Stimulated activated memory B cell treated with anti-CD40 and anti-IgM and Interleukin-4, amounts not matched to agents 10 μg/mL and 1 μg/mL and 100 μg/mL, for 72 hours (primary cell): ENCODE data around the gene GRK4.
A peak's percentile ranks its signal among the peaks of the same experiment; 100 is the strongest.

Source experiments
- ATAC-seq: fragments of 150-1000 bp; cut with Tn5 transposase; 2 replicates; pipeline ENCODE4 v1.10.0; 2021
- H3K27ac Mint-ChIP-seq: one replicate; pipeline ENCODE4 v1.8.0; 2022; ENCODE audit warnings: mild to moderate bottlenecking, mixed read lengths
- H3K27me3 Mint-ChIP-seq: one replicate; pipeline ENCODE4 v1.8.0; 2022; ENCODE audit warnings: mixed read lengths
- H3K36me3 Mint-ChIP-seq: one replicate; pipeline ENCODE4 v1.8.0; 2022; ENCODE audit warnings: mixed read lengths
- H3K4me1 Mint-ChIP-seq: one replicate; pipeline ENCODE4 v1.8.0; 2022; ENCODE audit warnings: mixed read lengths
- H3K4me3 Mint-ChIP-seq: one replicate; pipeline ENCODE4 v1.8.0; 2022; ENCODE audit warnings: mild to moderate bottlenecking, moderate library complexity, mixed read lengths
- H3K9me3 Mint-ChIP-seq: one replicate; pipeline ENCODE4 v1.8.0; 2022; ENCODE audit warnings: mixed read lengths

Gene GRK4

DNA sequence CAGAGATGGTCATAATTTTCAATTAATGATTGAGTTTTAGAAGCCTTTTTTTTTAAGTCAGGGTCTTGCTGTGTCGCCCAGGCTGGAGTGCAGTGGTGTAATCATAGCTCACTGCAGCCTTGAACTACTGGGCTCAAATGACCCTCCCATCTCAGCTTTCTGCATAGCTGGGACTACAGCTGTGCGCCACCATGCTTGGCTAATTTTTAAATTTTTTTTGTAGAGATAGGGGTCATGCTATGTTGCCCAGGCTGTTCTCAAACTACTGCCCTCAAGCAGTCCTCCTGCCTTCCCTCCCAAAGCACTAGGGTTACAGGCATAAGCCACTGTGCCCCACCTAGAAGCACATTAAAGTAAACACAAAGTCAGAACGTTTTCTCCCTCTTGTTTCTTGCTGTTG is 59.3 kb downstream of the GRK4 start:
- Mint-ChIP-seq H3K9me3 (peaks cover 9% of the 10 kb centered on the region), H3K27ac (no peak overlapping the region), H3K4me3 (no peak overlapping the region), H3K27me3 (peaks cover 42% of the 10 kb centered on the region), H3K4me1 (peaks cover 11% of the 10 kb centered on the region), H3K36me3 (peaks cover 9% of the 10 kb centered on the region)
- no peak for ATAC-seq

DNA sequence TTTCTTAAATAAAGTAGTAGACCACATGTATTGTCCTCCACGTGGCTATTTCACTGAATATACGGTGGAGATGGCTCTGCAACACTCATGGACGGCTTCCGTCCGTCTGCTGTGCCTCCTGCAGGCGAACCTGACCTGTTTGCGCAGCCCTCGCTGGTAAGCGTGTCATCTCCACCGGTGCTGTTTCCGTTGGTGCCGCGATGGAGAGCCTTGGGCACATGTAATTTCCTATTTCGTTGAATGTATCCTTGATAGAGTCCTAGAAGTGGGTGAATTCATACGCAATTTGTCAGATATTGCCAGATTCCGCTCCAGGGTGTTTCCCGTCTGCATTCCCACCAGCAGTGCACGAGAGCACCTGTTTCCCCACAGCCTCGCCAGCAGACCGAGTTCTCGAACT is 62.5 kb downstream of the GRK4 start:
- no peak for ATAC-seq

DNA sequence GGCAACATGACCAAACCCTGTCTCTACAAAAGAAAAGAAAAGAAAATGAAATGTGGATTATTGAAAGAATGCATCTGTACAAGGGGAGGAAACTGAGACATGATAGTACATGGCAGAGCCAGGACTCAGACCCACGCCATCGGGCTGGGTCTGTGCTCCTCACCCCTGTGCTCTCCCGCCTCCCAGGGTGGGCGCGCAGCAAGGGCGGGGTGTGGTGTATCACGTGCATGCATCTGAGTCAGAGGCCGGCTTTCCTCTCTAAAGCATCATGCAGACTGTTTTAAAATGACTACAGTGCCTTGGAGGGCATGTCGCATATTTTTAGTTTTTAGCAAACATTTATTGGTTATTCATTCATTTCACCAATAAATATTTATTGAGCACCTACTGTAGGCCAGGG is 63.2 kb downstream of the GRK4 start:
- no peak for ATAC-seq
- no peaks in the 10 kb centered on the region for H3K4me1 Mint-ChIP-seq
- peaks cover 9% of the 10 kb centered on the region for H3K36me3 Mint-ChIP-seq
- peaks cover 44% of the 10 kb centered on the region for H3K27me3 Mint-ChIP-seq
- no peak overlapping the region for H3K4me3 Mint-ChIP-seq
- peaks cover 9% of the 10 kb centered on the region for H3K9me3 Mint-ChIP-seq
- H3K27ac Mint-ChIP-seq: no peak overlapping the region

More for the DNA sequence above, 62.5 kb downstream of the GRK4 start:
- Mint-ChIP-seq H3K27ac (no peak overlapping the region), H3K4me3 (no peak overlapping the region), H3K36me3 (peaks cover 9% of the 10 kb centered on the region), H3K27me3 (peaks cover 46% of the 10 kb centered on the region), H3K9me3 (peaks cover 9% of the 10 kb centered on the region), H3K4me1 (no peaks in the 10 kb centered on the region)

DNA sequence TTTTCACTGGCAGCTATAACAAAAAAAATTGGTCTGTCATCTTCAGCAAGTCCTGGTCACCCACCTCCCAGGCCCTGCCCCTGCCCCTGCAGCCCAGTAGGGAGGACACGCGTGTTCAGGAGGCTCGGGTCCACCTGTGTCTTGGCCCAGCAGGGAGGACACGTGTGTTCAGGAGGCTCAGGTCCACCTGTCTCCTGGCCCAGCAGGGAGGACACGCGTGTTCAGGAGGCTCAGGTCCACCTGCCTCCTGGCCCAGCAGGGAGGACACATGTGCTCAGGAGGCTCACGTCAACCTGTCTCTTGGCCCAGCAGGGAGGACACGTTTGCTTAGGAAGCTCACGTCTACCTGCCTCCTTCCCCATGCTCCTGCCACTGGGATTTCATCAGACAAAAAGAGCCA is 66.1 kb downstream of the GRK4 start:
- Mint-ChIP-seq H3K4me3 (no peak overlapping the region), H3K27ac (no peak overlapping the region), H3K27me3 (peaks cover 15% of the 10 kb centered on the region), H3K9me3 (no peaks in the 10 kb centered on the region), H3K36me3 (no peaks in the 10 kb centered on the region), H3K4me1 (no peaks in the 10 kb centered on the region)
- ATAC-seq: no peak

DNA sequence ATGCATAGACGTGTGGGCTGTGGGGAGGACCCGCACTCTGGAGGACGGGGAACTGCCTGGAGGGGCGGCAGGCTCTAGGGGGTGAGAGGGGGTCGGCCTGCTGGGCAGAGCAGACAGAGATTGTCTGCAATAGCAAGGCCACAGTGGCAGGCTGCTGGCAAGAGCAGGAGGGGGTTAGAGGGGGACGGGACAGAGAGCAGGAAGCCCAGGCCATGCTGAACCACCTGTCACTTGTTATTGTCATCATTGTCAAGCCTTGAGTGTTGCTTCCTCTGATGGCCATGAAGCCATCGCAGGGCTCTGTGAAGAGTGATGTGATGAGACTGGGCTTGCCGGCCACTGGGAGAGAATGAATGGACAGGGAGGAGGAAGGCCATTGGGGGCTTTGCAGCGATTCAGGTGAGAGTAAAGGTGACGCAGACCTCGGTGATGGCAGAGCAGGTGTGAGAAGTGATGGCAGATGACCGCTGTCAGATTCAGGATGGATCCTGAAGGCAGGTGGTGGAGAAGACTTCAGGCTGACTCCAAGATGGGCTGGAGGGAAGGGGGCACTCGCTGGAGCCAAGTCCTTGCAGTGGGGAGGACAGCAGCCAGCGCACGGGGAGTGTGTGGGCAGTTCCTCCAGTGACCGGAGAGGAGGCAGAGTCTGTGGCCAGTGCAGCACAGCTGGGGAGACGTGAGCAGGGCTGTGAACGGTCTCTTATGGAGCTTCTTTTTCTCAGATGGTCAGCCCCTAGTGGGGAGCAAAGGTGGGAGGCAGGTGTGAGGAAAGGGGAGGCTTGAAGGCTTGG is 67.4 kb downstream of the GRK4 start:
- no peak for ATAC-seq
- Mint-ChIP-seq H3K27ac (no peak overlapping the region), H3K4me3 (no peak overlapping the region), H3K9me3 (no peaks in the 10 kb centered on the region), H3K36me3 (no peaks in the 10 kb centered on the region), H3K4me1 (peaks cover 1% of the 10 kb centered on the region), H3K27me3 (peaks cover 14% of the 10 kb centered on the region)

DNA sequence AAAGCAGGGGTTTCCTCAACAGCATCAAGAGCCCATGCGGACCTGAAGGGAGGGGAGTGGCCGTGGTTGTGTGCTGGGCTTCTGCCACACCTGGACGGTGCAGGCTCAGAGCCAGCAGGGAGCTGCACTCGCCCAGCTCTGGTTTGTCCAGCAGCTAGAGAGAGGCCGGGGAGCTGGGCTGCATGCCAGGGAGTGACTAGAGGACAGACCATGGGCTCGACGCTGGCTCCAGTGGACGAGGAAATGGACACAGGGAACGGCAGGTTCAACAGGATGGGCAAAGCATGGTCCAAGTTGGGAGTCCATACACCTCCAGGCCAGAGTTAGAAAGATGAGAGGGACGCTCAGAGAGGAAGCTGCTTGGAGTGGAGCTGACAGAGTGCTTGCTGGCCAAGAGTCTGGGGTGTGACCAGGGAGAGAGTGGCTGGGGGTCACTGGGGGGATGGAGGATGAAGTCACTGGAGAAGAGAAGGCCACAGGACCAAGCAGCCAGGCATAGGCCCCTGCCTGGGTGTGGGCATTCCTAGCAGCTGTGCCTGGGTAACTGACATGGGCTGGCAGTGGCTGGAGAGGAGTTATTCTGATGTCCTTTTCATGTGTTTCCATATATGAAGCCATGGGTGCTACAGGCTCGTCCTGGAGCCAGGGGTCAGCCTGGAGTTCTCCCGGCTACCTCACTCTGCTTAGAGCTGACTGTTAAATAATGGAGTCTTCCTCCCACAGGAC is 68.1 kb downstream of the GRK4 start:
- Mint-ChIP-seq H3K4me3 (no peak overlapping the region), H3K4me1 (peaks cover 8% of the 10 kb centered on the region), H3K27me3 (peaks cover 14% of the 10 kb centered on the region), H3K36me3 (no peaks in the 10 kb centered on the region), H3K9me3 (no peaks in the 10 kb centered on the region), H3K27ac (no peak overlapping the region)
- no peak for ATAC-seq

DNA sequence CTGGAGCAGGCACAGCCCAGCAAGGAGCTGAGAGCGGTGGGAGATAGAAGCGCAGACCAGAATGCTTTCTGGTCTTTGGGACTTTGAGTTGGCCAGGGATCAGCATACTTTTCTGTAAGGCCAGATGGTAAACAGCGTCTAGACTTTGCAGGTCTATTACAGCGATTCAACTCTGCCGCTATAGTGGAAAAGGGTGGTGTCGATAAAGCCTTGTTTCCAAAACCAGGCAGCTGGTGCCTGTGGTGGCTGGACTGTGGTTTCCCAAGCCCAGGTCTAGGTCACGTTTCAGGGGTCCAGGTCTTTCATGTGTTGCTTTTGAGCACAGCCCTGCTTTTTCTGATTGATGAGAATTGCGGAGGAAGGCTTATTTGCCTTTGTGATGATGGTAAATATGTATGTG is 70.9 kb downstream of the GRK4 start:
- H3K36me3 Mint-ChIP-seq: no peaks in the 10 kb centered on the region
- H3K4me3 Mint-ChIP-seq: no peak overlapping the region
- no peak for ATAC-seq

DNA sequence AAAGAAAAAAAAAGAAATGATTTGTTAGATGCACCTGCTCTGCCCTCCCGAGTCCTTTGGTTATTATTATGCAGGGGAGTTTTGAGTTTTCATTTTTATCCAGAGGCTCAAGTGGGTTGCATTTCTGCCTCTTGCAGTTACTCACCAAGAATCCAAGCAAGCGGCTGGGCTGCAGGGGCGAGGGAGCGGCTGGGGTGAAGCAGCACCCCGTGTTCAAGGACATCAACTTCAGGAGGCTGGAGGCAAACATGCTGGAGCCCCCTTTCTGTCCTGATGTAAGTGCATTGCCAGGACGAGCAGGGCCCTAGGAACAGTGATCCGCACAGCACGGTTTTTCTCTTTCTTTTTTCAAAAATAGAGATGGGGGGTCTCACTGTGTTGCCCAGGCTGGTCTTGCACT is 71.9 kb downstream of the GRK4 start:
- H3K27me3 Mint-ChIP-seq: peaks cover 11% of the 10 kb centered on the region
- H3K4me3 Mint-ChIP-seq: no peak overlapping the region
- no peaks in the 10 kb centered on the region for H3K9me3 Mint-ChIP-seq
- ATAC-seq: no peak
- peaks cover 39% of the 10 kb centered on the region for H3K4me1 Mint-ChIP-seq
- H3K27ac Mint-ChIP-seq: no peak overlapping the region
- H3K36me3 Mint-ChIP-seq: no peaks in the 10 kb centered on the region

More for the DNA sequence above, 70.9 kb downstream of the GRK4 start:
- Mint-ChIP-seq H3K9me3 (no peaks in the 10 kb centered on the region), H3K27me3 (peaks cover 14% of the 10 kb centered on the region), H3K4me1 (peaks cover 33% of the 10 kb centered on the region), H3K27ac (no peak overlapping the region)

DNA sequence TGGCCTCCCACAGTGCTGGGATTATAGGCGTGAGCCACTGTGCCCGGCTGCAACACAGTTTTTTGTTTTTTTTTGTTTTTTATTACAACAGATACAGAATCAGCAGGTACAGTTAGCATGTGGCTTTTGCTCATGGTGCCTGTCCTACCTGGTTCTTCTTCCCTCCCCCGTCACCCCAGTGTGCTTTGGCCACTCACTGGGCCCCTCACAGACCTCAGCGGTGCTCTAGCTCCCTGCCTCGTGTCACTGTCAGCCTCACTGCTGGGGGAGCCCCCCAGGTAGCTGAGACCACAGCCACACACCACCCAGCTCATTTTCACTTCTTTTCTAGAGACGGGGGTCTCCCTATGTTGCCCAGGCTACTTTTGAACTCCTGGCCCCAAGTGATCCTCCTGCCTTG is 72.3 kb downstream of the GRK4 start:
- peaks cover 7% of the 10 kb centered on the region for H3K27me3 Mint-ChIP-seq
- no peaks in the 10 kb centered on the region for H3K36me3 Mint-ChIP-seq
- ATAC-seq: no peak
- H3K4me3 Mint-ChIP-seq: no peak overlapping the region
- H3K4me1 Mint-ChIP-seq: peaks cover 43% of the 10 kb centered on the region
- no peak overlapping the region for H3K27ac Mint-ChIP-seq
- no peaks in the 10 kb centered on the region for H3K9me3 Mint-ChIP-seq

DNA sequence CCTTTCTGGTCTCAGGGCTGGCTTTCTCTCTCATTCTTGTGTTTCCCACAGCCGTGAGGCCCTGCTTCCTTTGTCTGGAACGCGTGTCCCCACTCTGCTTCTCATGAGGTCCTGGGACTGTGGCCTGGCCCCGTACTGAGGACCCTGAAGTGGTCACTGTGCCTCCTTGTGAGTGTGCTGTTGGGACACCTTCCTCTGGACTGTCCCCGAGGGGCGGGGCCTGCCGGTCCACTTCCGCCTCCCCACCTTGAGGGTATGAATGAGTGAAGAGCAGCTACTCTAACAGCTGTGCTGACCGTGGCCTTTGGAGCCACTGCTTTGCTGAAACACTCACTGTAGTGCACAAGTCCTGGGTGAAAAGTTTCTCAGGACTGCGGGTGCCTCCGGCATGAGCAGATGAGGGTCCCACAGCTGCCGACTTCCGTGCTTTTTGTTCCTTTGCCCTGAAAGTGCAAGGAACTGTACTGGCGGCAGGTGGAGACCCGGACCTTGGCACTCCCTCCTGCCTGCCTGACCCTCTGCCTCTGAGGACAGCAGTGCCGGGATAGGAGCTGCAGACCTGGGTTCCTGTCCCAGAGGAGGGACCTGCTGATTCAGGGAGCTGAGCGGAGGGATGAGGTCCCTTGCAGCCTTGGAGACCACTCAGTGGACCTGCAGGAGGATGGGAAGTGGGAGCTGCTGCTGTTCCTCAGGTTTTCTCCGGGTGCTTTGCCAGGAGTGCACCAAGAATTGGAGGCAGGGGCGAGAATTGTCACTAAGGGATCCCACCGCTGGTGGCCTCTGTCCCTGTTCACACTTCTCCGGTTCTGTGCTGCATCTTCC is 73.0 kb downstream of the GRK4 start:
- peaks cover 47% of the 10 kb centered on the region for H3K4me1 Mint-ChIP-seq
- no peak for ATAC-seq
- H3K27me3 Mint-ChIP-seq: peaks cover under 1% of the 10 kb centered on the region
- no peaks in the 10 kb centered on the region for H3K9me3 Mint-ChIP-seq
- no peak overlapping the region for H3K4me3 Mint-ChIP-seq
- no peaks in the 10 kb centered on the region for H3K36me3 Mint-ChIP-seq
- no peak overlapping the region for H3K27ac Mint-ChIP-seq

DNA sequence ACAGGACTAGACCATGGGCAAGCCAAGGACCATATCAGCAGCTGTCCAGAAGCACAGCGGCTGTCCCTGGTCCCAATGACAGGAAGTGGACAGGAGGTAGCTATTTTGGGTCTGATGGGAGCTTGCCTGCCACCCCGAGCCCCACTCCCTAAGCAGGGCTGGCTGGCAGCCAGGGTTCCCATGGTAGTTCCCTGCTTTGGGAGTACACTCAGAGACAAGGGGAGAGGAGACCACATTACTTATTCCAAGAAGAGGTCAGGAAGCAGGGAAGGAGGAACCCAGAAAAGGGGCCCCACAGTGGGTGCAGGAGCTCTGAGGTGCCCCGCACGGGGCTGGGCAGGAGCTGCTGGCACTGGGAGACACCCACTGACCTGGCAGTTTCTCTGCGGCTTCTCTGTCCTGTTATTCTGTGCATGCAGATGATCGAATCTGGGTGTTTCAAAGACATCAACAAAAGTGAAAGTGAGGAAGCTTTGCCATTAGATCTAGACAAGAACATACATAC is 74.6 kb downstream of the GRK4 start:
- Mint-ChIP-seq H3K27me3 (no peaks in the 10 kb centered on the region), H3K36me3 (peaks cover 5% of the 10 kb centered on the region), H3K27ac (peak overlapping the region; percentile 84), H3K4me3 (peak overlapping the region; percentile 70), H3K9me3 (no peaks in the 10 kb centered on the region), H3K4me1 (peaks cover 63% of the 10 kb centered on the region)
- no peak for ATAC-seq

DNA sequence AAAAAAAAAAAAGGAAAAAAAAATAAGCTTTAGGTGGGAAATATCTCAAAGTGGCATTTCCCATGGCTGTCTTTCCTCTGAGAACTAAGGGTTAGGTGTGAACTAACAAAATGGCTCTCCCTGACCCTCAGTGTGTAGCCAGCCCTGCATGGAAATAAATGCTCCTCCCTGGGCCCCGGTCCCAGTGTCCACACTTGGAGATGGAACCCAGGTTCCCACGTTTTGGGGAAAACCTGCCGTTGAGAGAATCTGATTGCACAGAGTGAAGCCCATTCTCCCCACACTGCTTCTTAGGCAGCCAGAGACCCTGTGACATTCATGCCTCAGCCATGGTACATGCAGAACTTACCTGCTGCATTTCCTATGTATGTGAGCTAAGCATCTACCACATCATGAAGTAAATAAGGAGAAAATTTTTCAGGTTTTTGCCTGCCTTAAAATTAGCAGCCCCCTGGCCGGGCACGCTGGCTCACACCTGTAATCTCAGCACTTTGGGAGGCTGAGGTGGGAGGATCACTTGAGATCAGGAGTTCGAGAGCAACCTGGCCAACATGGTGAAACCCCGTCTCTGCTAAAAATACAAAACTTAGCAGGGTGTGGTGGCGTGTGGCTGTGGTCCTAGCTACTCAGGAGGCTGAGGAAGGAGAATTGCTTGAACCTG is 76.5 kb downstream of the GRK4 start:
- H3K9me3 Mint-ChIP-seq: no peaks in the 10 kb centered on the region
- ATAC-seq: no peak
- H3K4me1 Mint-ChIP-seq: peaks cover 76% of the 10 kb centered on the region
- no peaks in the 10 kb centered on the region for H3K27me3 Mint-ChIP-seq
- peak overlapping the region; percentile 100 for H3K27ac Mint-ChIP-seq
- H3K36me3 Mint-ChIP-seq: peaks cover 16% of the 10 kb centered on the region
- peak overlapping the region; percentile 93 for H3K4me3 Mint-ChIP-seq

DNA sequence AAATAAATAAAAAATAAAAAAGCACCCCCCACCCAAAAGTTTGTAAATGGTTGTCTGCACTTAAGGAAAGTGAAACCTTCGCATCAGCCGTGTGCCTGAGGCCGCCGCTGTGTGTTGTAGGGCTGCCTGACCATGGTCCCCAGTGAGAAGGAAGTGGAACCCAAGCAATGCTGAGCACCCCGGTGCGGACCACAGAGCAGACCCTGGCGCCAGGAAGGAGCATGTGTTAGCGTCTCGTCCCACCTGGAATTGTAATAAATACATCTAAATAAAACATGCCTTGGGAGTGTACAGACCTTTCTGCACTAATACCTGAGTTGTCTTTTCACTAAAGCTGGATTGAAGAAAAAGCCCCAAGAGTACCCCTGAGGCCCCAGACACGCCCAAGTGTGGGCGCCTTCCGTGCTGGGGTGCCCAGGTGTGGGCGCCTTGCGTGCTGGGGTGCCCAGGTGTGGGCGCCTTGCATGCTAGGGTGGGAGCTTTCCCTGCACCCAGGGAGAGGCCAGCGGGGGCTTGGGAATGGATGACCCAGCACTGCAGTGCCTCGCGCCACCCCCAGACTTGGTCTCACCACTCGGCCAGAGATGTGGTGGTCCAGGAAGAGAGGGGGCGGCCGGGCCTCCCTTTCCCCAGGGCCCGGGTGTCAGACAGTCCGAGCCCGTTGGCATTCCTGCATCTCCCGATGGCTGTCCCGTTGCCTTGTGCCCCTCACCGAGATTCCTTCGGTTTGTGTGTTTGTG is 77.3 kb downstream of the GRK4 start:
- Mint-ChIP-seq H3K27ac (peak overlapping the region; percentile 100), H3K27me3 (no peaks in the 10 kb centered on the region), H3K9me3 (peaks cover 4% of the 10 kb centered on the region), H3K36me3 (peaks cover 23% of the 10 kb centered on the region), H3K4me3 (peak overlapping the region; percentile 93), H3K4me1 (peaks cover 84% of the 10 kb centered on the region)
- peak; percentile 69 for ATAC-seq
